ENCODE results near the gene LARP4B. TPM values are rescaled to one million over a fixed set of nuclear protein-coding genes. Genes with fewer than 3 reads are reported as not detected.

LARP4B gene
- total RNA-seq, 2 experiments from 2014 or later = 64.8 to 143 TPM

DNA sequence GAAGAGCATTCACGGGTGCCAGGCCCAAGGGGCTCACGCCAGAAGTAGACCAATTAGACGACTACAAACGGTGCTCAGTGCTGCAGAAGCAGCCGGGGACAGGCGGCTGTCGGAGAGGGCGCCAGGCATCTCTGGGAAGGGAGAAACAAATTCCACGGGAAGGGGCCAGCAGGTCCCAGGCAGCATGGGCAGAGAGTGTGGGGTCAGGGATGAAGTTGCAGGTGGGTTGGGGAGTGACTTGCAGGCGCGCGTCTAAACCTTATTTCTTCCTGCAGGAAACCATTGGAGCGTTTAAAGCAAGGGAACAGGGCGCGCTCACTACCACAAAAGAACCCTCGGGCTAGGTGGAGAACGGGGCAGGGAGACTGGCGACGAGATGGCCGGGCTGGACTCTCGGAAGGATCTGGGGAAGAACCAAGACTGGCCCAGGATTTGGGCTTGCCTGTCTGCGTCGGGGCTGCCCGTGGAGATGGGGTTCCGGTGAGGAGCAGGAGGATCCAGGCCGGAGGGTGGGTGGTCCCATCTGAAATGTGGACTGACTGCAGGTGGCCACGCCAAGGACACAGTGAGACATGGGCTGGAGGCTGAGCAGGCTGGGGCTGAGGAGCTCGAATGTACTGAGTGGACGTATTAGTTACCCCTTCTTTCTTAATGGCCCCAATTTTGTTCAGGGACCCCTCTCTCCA lies 125.7 kb downstream of the LARP4B start:
- TF ChIP-seq CTCF (conservative IDR thresholded peaks at IDR 0.05; ENCODE audit: low read length) (no peak), EZH2phosphoT487 (IDR thresholded peaks at IDR 0.05; ENCODE audit: borderline replicate concordance, low read depth, low read length) (no peak)
- no TSS peak for BruUV-seq (replicated peaks)
- H3K9me2 ChIP-seq (ENCODE audit: insufficient read depth, low read length) = no peaks in the 10 kb centered on the region
- no peaks in the 10 kb centered on the region for H3K9me3 ChIP-seq (ENCODE audit: low read length)
- H3K27ac ChIP-seq (ENCODE audit: low read depth, low read length, poor library complexity, severe bottlenecking) = no peak overlapping the region
- ChIA-PET CTCF (ENCODE audit: unreplicated experiment) (no interaction called here), POLR2A (no interaction called here)
- H3K4me3 ChIP-seq (ENCODE audit: low read depth, low read length, poor library complexity, severe bottlenecking) = no peak overlapping the region
- H3K4me1 ChIP-seq (ENCODE audit: insufficient read depth, low read length, poor library complexity, severe bottlenecking) = no peaks in the 10 kb centered on the region
- no peak overlapping the region for H3K4me2 ChIP-seq (ENCODE audit: low read length)
- peaks cover 61% of the 10 kb centered on the region for H3K36me3 ChIP-seq (ENCODE audit: insufficient read depth, low read length)
- no peak for DNase-seq (ENCODE audit: low spot score)
- H4K20me1 ChIP-seq (ENCODE audit: insufficient read depth, low read length) = no peaks in the 10 kb centered on the region
- H2AFZ ChIP-seq (ENCODE audit: low read length) = no peak overlapping the region
- intact Hi-C loops (cut with micrococcal nuclease; ENCODE audit: unreplicated experiment) = no loop called here
- H3K79me2 ChIP-seq (ENCODE audit: insufficient read depth, low read depth, low read length) = no peaks in the 10 kb centered on the region

DNA sequence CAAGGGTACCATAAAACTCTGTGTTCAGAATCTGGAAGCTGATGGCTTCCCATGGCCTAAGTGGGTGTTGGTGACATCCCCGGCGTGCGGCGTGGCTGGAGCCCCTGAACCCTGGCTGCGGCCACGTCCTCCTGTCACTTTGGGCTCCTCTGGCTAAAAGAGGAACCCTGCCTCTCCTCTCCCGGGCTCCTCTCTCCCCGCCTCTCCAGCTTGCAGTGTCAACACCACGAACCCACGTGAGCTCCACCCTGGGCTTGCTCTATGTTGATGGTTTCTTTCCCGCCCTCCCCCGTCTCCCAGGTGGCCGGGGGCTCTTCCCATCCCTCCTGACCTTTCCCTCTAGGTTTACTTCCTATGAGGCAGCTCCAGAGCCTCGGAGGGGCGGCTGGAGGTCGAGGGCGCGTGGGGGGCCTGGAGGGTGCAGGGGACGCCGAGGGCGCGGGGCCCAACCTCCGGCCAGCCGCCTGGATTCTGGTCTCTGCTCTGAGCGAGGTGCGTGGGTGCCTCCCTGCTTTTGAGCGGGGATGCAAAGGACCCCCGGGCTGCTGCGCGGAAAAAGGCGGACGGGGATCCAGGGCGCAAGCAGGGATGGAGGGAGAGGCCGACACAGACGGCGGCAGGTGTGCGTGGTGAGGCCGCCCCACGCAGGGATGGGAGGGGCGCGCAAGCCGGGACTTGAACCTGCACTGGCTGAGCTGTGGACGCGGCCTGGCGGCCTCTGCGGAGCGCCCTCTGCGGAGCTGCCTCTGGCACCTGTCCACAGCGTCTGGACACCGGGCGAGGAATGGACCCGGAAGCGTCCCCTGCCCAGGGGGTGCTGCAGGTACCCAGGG lies 126.5 kb downstream of the LARP4B start:
- Histone ChIP-seq H3K9me2 (ENCODE audit: insufficient read depth, low read length) (no peaks in the 10 kb centered on the region), H3K9me3 (ENCODE audit: low read length) (no peaks in the 10 kb centered on the region; the same call in 1 of the 2 replicates), H3K36me3 (ENCODE audit: insufficient read depth, low read length) (peaks cover 59% of the 10 kb centered on the region), H4K20me1 (ENCODE audit: insufficient read depth, low read length) (no peaks in the 10 kb centered on the region), H3K4me2 (ENCODE audit: low read length) (no peak overlapping the region), H3K27ac (ENCODE audit: low read depth, low read length, poor library complexity, severe bottlenecking) (no peak overlapping the region), H3K4me1 (ENCODE audit: insufficient read depth, low read length, poor library complexity, severe bottlenecking) (no peaks in the 10 kb centered on the region), H3K4me3 (ENCODE audit: low read depth, low read length, poor library complexity, severe bottlenecking) (no peak overlapping the region), H2AFZ (ENCODE audit: low read length) (no peak overlapping the region), H3K79me2 (ENCODE audit: insufficient read depth, low read depth, low read length) (no peaks in the 10 kb centered on the region)
- no peak for DNase-seq (ENCODE audit: low spot score)
- BruUV-seq (replicated peaks) = no TSS peak
- TF ChIP-seq EZH2phosphoT487 (IDR thresholded peaks at IDR 0.05; ENCODE audit: borderline replicate concordance, low read depth, low read length) = no peak
- TF ChIP-seq CTCF (conservative IDR thresholded peaks at IDR 0.05; ENCODE audit: low read length) = no peak
- CTCF ChIA-PET (ENCODE audit: unreplicated experiment) = no interaction called here
- POLR2A ChIA-PET = no interaction called here
- intact Hi-C loops (cut with micrococcal nuclease; ENCODE audit: unreplicated experiment) = no loop called here

Data from OCI-LY7 (cell line).